ENCODE data around the gene KCNJ9. TPM values are rescaled to one million over a fixed set of nuclear protein-coding genes. Genes with fewer than 3 reads are reported as not detected.

KCNJ9 gene
- polyA plus RNA-seq, 1 donor from 2014 or later: 8.0 TPM

DNA sequence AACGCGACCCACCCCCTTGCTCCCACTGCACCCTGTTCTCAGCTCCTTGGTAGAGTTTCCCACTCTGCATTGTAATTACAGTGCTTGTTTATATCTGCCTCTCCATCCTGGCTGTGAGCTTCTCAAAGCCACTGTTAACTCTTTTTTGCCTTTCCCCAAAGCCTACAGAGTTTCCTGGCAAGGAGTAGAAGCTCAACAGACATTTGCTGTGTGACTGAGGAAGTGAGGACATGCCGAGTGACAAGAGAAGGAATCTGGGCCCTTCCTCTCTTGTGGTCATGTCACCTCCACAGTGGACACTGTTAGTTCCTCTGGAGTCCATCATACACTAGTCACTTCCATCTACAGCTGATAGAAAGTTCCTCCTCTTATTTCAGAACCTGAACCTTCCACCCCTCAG lies 23.1 kb downstream of the KCNJ9 start:
- no peaks in the 10 kb centered on the region for H3K27me3 ChIP-seq (ENCODE audit: insufficient read depth, low read depth, low read length)
- no peaks in the 10 kb centered on the region for H3K9me2 ChIP-seq (ENCODE audit: insufficient read depth, low read length)
- no peak for TF ChIP-seq RAD21 (conservative IDR thresholded peaks at IDR 0.05)
- H4K20me1 ChIP-seq (ENCODE audit: insufficient read depth): no peaks in the 10 kb centered on the region
- H2AFZ ChIP-seq (ENCODE audit: low read depth, low read length): no peak overlapping the region
- H3K9me3 ChIP-seq (ENCODE audit: low read length): no peaks in the 10 kb centered on the region
- no peak overlapping the region for H3K4me2 ChIP-seq (ENCODE audit: low read length)
- H3K79me2 ChIP-seq (replicated peaks; ENCODE audit: insufficient read depth, low read length): no peaks in the 10 kb centered on the region
- H3K4me3 ChIP-seq (ENCODE audit: low read length): no peak overlapping the region
- no peaks in the 10 kb centered on the region for H3K36me3 ChIP-seq (ENCODE audit: insufficient read depth, low read length)
- no peak overlapping the region for H3K9ac ChIP-seq (ENCODE audit: low read length)
- H3K27ac ChIP-seq (ENCODE audit: low read length): no peak overlapping the region
- no peaks in the 10 kb centered on the region for H3F3A ChIP-seq (ENCODE audit: insufficient read depth, low read length, poor library complexity, severe bottlenecking)

- Histone ChIP-seq H3K4me2 (ENCODE audit: low read length) (no peak overlapping the region), H3K9me2 (ENCODE audit: insufficient read depth, low read length) (no peaks in the 10 kb centered on the region), H3K4me3 (ENCODE audit: low read length) (no peak overlapping the region), H3K9me3 (ENCODE audit: low read length) (no peaks in the 10 kb centered on the region), H4K20me1 (ENCODE audit: insufficient read depth) (no peaks in the 10 kb centered on the region), H3K79me2 (replicated peaks; ENCODE audit: insufficient read depth, low read length) (no peaks in the 10 kb centered on the region), H3K9ac (ENCODE audit: low read length) (no peak overlapping the region), H3K27me3 (ENCODE audit: insufficient read depth, low read depth, low read length) (no peaks in the 10 kb centered on the region), H3K27ac (ENCODE audit: low read length) (no peak overlapping the region), H3F3A (ENCODE audit: insufficient read depth, low read length, poor library complexity, severe bottlenecking) (no peaks in the 10 kb centered on the region), H2AFZ (ENCODE audit: low read depth, low read length) (no peak overlapping the region), H3K36me3 (ENCODE audit: insufficient read depth, low read length) (no peaks in the 10 kb centered on the region)
- no peak for TF ChIP-seq EZH2 (IDR thresholded peaks at IDR 0.05; ENCODE audit: borderline replicate concordance, insufficient read depth, low read length, poor library complexity, severe bottlenecking)
- TF ChIP-seq EP300 (conservative IDR thresholded peaks at IDR 0.05; ENCODE audit: poor library complexity, severe bottlenecking): no peak
- no peak for TF ChIP-seq MXI1 (conservative IDR thresholded peaks at IDR 0.05; ENCODE audit: poor library complexity, severe bottlenecking)
- no peak for TF ChIP-seq TAF1 (IDR thresholded peaks at IDR 0.05; ENCODE audit: low read depth)
- TF ChIP-seq CTCF (IDR thresholded peaks at IDR 0.05; ENCODE audit: poor library complexity, severe bottlenecking): no peak
- TF ChIP-seq POLR2AphosphoS5 (IDR thresholded peaks at IDR 0.05): no peak
- no peak for TF ChIP-seq SMC3 (conservative IDR thresholded peaks at IDR 0.05; ENCODE audit: poor library complexity)
- TF ChIP-seq RAD21 (conservative IDR thresholded peaks at IDR 0.05): no peak
- TF ChIP-seq, protein P1, sequence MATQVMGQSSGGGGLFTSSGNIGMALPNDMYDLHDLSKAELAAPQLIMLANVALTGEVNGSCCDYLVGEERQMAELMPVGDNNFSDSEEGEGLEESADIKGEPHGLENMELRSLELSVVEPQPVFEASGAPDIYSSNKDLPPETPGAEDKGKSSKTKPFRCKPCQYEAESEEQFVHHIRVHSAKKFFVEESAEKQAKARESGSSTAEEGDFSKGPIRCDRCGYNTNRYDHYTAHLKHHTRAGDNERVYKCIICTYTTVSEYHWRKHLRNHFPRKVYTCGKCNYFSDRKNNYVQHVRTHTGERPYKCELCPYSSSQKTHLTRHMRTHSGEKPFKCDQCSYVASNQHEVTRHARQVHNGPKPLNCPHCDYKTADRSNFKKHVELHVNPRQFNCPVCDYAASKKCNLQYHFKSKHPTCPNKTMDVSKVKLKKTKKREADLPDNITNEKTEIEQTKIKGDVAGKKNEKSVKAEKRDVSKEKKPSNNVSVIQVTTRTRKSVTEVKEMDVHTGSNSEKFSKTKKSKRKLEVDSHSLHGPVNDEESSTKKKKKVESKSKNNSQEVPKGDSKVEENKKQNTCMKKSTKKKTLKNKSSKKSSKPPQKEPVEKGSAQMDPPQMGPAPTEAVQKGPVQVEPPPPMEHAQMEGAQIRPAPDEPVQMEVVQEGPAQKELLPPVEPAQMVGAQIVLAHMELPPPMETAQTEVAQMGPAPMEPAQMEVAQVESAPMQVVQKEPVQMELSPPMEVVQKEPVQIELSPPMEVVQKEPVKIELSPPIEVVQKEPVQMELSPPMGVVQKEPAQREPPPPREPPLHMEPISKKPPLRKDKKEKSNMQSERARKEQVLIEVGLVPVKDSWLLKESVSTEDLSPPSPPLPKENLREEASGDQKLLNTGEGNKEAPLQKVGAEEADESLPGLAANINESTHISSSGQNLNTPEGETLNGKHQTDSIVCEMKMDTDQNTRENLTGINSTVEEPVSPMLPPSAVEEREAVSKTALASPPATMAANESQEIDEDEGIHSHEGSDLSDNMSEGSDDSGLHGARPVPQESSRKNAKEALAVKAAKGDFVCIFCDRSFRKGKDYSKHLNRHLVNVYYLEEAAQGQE (IDR thresholded peaks at IDR 0.05; ENCODE audit: borderline replicate concordance): no peak
Measured at GRCh38 chr1:160105155-160105554, 23.8 kb downstream of the KCNJ9 start.

DNA sequence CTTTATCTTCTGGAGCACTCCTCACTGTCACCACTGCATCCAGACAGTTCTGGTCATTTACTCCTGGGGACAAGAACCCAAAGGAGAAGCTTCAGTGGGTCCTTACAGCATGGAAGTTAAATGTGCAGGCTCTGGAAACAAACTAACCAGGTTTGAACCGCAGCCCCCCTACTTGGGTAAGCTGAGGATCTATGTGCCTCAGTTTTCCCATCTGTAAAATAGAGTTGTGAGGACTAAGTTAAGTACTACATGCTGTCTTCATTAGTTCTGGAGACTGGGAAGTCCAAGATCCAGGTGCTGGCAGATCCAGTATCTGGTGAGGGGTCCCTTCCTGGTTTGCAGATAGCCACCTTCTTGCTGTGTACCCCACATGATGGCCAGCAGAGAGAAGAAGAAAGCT lies 26.2 kb downstream of the KCNJ9 start:
- Histone ChIP-seq H3K9me2 (ENCODE audit: insufficient read depth, low read length) (no peaks in the 10 kb centered on the region), H3K79me2 (replicated peaks; ENCODE audit: insufficient read depth, low read length) (no peaks in the 10 kb centered on the region), H3K4me2 (ENCODE audit: low read length) (no peak overlapping the region), H3K27me3 (ENCODE audit: insufficient read depth, low read depth, low read length) (no peaks in the 10 kb centered on the region), H2AFZ (ENCODE audit: low read depth, low read length) (no peak overlapping the region), H3K9ac (ENCODE audit: low read length) (no peak overlapping the region), H4K20me1 (ENCODE audit: insufficient read depth) (no peaks in the 10 kb centered on the region), H3K9me3 (ENCODE audit: low read length) (no peaks in the 10 kb centered on the region), H3K4me3 (ENCODE audit: low read length) (no peak overlapping the region), H3F3A (ENCODE audit: insufficient read depth, low read length, poor library complexity, severe bottlenecking) (no peaks in the 10 kb centered on the region), H3K27ac (ENCODE audit: low read length) (no peak overlapping the region), H3K36me3 (ENCODE audit: insufficient read depth, low read length) (no peaks in the 10 kb centered on the region)
- no peak for TF ChIP-seq CTCF (IDR thresholded peaks at IDR 0.05; ENCODE audit: poor library complexity, severe bottlenecking)

Measured in neural cell (in vitro differentiated cells).